OCI-M2 (cell line): ENCODE data around the gene RPAP2.
"Not testable (repeated sequence)": the region's sequence is repeated elsewhere in the genome, so short reads cannot be mapped to it uniquely, and the experiment has no call there.

Experiments used
- DNase-seq: peaks from one replicate; lab custom pipeline; 2025; ENCODE audit not compliant: unreplicated experiment; lab: John Stamatoyannopoulos, UW

The RPAP2 gene

DNA sequence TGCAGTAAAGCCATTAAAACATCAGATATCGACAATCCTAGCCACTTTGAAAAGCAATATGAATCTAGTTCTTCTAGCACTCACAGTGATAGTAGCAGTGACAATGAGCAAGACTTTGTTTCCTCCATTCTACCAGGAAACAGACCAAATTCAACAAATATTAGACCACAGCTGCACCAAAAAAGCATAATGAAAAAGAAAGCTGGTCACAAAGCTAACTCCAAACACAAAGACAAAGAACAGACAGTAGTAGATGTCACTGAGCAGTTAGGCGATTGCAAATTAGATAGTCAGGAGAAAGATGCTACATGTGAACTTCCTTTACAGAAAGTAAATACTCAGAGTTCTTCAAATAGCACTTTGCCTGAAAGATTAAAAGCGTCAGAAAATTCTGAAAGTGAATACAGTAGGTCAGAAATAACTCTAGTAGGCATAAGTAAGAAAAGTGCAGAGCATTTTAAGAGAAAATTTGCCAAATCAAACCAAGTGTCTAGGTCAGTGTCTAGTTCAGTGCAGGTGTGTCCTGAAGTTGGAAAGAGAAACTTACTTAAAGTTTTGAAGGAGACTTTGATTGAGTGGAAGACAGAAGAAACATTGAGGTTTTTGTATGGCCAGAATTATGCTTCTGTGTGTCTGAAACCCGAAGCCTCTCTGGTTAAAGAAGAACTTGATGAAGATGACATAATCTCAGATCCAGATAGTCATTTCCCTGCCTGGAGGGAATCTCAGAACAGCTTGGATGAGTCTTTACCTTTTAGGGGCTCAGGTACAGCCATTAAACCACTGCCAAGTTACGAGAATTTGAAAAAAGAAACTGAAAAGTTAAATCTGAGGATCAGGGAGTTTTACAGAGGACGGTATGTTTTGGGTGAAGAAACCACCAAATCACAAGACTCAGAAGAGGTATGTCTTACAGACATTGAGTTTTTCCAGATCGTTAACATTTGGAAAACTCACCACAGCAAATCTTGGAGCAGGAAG is 24.9 kb downstream of the RPAP2 start:
- DNase-seq: no peak

DNA sequence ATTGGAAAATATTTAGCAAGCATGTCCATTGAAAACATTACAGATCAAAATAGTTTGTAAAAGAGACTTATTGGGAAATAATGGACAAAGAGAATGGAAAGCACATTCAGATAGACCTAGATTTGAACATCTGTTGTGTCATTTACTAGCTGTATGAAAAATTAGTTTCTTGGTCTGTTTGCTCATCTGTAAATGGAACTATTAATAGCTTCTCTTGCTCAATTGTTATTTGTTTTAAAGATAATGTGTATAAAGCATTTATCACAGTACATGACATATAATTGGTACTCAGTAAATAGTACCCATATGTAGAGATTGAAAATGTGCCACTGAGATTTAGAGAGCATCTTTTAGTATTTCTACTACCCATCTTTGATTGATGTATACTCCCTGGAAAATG is 25.9 kb downstream of the RPAP2 start:
- no peak for DNase-seq

DNA sequence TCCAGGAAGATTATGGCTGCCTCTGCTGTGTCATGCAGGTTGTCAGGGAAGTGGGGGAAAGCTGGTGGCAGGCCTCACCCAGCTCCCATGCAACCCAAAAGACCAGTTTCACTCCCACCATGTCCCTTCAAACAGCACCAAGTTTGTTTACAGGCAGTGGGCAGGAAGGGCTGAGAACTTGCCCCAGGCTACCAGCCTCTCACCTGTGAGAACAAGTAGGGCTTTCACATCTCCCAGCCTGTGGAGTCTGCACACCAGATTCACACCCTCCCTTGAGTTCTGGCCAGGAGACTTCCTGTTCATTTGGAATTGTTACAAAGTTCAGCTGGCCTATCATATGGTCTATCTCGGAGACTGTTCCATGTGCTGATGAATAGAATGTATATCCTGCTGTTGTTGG is 27.8 kb downstream of the RPAP2 start:
- no peak for DNase-seq

- no peak for DNase-seq
These were observed 28.9 kb downstream of the RPAP2 start for GRCh38 chr1:92327794-92328193.

- DNase-seq: no peak
These were observed 30.7 kb downstream of the RPAP2 start for GRCh38 chr1:92329347-92330129.

GRCh38 chr1:92333668-92334067 is 34.8 kb downstream of the RPAP2 start:
- no peak for DNase-seq

GRCh38 chr1:92340154-92340553 is 41.3 kb downstream of the RPAP2 start:
- no peak for DNase-seq

DNA sequence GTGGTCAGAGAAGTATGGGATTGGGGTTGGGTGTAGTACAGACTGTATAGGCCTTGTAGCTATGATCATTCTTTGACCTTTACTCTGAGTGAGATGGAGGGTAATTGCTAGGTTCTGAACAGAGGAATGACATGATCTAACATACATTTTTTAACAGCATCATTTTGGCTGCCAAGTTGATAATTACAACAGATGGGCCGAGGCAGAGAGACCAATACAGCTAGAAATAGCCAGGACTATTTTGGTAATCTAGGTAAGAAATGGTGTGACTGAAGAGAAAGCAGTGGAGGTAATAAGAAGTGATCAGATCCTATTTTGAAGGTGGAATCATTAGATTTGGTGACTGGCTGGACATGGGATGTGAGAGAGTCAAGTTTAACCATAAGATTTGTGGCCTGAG is 43.5 kb downstream of the RPAP2 start:
- no peak for DNase-seq

- DNase-seq: no peak
These were observed 44.2 kb downstream of the RPAP2 start for GRCh38 chr1:92343061-92343460.

- DNase-seq: no peak
These were observed 48.2 kb downstream of the RPAP2 start for GRCh38 chr1:92346866-92347640.

DNA sequence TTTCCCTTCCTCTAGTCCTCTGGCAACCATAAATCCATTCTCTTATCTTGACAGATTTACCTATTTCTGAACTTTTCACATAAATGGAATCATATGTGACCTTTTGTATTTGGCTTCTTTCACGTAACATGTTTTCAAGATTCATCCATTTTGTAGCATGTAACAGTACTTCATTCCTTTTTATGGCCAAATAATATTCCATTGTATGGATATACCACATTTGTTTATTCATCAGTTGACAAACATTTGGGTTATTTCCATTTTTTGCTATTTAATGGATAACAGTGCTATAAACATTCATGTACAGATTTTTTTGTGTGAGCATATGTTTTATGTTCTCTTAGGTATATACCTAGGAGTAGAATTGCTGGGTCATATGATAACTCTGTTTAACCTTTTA is 54.0 kb downstream of the RPAP2 start:
- no peak for DNase-seq

DNA sequence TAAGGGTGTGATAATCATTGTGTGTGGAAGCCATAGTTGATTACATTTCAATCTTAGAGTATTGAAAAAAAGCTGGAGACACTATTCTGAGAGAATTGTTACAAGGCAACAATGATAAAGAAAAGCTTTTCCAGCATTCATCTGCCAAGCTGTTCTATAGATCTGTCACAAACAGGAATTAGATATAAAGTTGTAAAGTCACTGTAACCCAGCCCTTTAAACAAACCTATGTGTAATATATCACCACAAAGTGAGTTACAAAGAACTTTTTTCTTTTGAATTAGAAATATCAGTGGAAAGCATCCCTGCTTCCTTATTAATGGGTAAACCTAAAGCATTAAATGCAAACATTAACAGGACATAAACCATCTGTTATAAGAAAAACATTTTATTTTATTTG is 55.4 kb downstream of the RPAP2 start:
- DNase-seq: no peak

- no peak for DNase-seq
These were observed 58.1 kb downstream of the RPAP2 start for GRCh38 chr1:92356956-92357355.

- DNase-seq: not testable (repeated sequence)
These were observed 60.5 kb downstream of the RPAP2 start for GRCh38 chr1:92359382-92359781.

GRCh38 chr1:92359986-92360385 is 61.1 kb downstream of the RPAP2 start:
- DNase-seq: no peak

DNA sequence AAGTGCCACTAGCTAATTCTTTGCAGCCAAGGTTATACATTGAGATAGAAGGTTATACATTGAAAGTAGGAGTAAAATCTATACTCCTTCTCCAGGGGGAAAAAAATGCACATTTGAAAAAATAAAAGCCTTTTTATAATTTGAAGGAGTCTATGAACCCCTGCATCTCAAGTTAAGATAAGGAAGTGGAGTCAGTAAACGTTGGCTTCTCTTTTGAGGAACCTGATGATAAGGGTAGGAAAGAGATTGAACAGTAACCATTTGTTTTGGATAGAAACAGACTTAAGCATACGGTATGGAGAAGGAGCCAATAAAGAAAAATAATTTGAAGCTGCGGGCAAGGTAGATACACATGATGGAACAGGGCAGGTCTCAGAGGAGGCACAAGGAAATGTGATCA is 64.1 kb downstream of the RPAP2 start:
- no peak for DNase-seq

- no peak for DNase-seq
These were observed 64.5 kb downstream of the RPAP2 start for GRCh38 chr1:92363401-92363800.

GRCh38 chr1:92365378-92366039 is 66.7 kb downstream of the RPAP2 start:
- no peak for DNase-seq

GRCh38 chr1:92366040-92366395 is 67.2 kb downstream of the RPAP2 start:
- DNase-seq: no peak

DNA sequence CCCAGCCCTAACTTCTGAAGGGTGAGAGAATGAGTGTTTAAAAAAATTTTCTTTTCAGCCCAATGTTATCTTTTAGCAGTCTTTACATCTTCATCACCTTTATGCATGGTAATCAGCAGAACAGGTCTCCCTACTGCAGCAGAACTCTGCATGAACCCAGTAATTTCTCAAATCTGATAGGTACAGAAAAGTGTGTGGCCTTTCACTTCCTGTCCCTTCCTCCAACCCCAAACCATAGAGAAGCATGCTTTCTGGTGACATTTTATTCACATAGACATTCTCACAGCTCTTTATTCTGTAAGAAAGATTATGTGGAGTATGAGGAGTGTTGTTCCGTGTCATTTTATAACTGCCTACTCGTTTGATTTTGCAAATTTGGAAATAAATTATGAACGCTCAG is 68.6 kb downstream of the RPAP2 start:
- no peak for DNase-seq

DNA sequence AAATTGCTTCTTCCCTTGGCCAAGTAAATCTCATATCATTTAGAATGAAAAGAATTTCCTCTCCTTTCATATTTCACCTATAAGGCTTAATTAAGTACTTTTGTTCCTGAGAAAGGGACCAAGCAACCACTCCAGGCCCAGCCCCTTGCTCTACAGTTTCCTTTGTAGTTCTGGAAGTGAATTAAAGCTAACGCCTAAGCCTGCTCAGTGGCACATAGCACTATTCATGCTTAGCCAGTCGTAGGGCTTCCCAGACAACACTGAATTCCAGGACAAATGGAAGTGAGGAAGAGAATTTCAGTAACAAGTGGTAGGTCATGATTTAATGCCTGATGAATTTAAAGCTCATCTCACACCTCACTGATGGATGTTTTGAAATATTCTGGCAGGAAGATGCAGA is 73.3 kb downstream of the RPAP2 start:
- no peak for DNase-seq
